ENCODE measurements around the gene TNFSF13B.
"Not testable (repeated sequence)": the region's sequence is repeated elsewhere in the genome, so short reads cannot be mapped to it uniquely, and the experiment has no call there.

The TNFSF13B gene

DNA sequence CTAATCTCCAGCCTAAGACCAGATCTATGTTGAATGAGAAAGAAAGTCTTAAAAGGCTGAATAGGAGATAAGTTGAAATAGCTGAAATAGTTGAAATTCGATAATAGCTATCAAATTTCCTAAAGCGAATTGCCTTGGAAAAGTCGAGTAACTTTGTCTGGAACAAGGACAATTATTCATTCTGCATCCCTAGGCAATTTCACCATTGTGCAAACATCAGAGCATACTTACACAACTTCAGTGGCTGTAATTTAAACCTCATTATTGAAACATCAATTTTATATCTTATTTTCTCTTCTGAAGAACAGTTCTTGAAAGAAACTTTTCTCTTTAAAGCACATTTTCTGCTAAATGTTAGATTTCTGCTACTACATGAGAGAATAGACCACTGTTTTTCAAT lies 13.6 kb downstream of the TNFSF13B start:
- DNase-seq: no peak

DNA sequence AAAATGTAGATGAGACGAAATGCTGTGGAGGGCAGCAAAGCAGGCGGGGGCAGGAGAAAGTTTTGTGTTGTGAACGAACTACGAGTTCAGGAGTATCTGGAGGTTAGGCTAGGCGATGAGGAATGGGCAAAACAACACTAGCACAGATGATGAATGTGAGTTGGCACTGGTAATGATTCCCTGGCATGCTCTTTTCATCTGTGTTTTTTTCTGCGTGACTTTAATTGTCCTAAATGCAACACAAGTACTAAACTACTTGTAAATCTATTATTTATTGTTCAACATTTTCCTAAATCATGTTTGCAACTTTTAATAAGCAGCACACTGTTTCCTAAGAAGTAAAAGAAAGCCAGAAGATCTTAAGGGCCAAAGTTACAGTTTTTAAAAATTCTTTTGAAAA lies 19.2 kb downstream of the TNFSF13B start:
- no peak for DNase-seq

DNA sequence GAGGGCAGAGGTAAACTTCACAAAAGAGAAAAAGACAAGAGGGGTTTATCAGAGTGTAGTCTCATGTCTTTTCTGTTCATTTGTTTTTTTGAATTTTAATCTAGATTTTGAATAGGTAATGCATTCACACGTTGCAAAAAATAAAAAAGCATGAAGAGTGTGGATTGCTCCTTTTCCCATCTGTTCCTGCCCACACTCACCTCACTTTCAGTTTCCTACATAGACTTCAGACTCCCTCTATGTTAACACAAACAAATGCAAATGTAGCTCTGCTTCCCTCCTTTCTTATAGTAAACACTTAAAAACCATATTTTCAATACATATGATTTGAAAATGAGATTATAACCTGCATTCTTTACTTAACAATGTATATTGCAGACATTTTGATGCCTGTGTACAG lies 20.3 kb downstream of the TNFSF13B start:
- no peak for DNase-seq

DNA sequence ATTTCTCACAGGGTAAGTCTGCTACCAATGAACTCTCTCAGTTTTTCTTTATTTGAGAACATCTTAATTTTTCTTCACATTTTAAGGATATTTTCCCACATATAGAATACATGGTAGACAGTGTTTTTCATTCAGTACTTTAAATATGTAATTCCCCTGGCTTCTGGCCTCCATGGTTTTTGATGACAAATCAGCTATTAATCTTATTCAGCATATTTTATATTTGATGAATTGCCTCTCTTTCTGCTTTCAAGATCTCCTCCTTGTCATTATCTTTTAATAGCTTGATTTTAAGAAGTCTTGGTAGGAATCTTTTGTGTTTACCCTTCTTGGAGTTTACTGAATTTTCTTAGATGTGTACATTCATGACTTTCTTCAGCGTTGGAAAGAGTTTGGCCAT lies 27.6 kb downstream of the TNFSF13B start:
- DNase-seq: no peak

DNA sequence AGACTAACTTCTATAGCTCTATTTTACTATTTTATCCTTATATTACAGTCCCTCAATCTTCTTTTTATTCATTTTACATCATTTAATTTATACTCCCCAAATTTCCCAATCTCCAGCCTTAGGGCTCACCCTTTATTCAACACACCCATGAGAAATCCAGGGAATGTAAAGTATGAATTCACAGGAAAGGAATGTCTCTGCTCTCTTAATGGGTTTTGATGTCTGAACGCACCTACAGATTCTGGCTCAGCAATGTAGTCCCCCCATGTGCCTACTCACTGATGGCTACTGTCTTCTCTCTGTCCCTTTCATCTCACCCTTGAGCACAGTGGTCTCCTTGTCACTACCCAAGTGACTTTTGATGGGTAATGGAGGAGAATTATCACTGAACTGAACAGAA lies 32.8 kb downstream of the TNFSF13B start:
- DNase-seq: no peak

DNA sequence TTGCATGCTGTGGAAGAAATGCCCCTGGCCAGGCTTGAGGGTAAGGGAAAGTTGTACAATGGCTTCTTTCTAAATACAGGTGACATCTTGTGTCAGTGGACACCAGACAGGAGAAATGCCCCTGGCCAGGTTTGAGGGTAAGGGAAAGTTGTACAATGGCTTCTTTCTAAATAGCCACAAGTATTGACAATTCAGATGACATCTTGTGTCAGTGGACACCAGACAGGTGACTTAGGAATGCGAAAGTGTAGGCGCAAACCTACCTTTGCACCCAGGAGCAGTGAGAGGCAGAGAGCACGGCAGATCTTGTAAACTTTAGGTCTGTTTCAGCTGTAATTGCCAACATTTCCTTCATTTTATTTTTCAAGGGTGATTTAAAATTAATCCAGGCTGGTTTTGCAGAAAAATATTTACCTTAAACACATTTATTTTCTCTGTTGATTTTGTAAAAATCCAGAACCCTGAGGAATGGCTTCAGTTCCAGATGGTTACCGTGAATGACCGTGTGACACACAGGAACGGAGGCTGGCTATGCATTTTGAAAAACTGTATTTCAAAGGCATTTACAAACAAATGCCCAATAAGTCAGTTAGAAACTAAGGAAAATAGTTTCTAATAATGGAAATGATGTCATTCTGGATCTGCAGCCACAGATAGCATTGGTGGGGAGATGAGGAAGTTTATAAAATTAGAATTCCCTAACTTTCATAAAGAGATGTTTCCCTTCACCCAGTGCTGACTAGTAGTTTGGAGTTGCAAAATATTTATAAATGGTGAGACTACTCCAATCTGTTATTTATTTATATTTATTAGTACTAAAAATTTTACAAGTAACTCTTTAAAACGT lies 34.9 kb downstream of the TNFSF13B start:
- DNase-seq: no peak

DNA sequence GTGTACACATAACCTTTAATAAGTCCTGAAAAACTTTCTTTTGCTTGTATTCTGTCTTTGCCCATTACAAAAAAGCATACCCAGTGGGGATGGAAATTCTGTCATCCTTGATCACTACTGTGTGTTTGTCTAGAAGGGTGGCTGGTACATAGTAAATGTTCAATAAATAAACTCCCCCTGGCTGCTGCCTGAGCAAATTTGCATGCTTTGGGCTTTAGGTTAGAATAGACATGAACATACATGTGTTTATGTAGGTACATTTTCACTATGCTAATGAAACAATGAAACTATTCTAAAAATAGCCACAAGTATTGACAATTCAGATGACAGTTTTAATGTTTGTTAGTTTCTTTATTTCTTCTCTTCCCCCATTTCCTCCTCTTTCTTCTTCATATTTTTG lies 36.1 kb downstream of the TNFSF13B start:
- no peak for DNase-seq

DNA sequence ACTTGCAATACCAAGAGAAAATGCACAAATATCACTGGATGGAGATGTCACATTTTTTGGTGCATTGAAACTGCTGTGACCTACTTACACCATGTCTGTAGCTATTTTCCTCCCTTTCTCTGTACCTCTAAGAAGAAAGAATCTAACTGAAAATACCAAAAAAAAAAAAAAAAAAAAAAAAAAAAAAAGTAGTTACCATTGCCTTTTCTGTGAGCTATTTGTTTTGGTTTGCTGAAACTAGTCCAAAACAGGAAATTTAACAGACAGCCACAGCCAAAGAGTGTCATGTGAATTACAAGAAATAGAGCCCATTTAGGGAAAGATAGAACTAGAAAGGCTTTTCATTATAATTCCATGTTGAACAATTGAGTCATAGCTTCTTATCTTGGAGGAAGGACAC lies 37.3 kb downstream of the TNFSF13B start:
- DNase-seq: no peak

DNA sequence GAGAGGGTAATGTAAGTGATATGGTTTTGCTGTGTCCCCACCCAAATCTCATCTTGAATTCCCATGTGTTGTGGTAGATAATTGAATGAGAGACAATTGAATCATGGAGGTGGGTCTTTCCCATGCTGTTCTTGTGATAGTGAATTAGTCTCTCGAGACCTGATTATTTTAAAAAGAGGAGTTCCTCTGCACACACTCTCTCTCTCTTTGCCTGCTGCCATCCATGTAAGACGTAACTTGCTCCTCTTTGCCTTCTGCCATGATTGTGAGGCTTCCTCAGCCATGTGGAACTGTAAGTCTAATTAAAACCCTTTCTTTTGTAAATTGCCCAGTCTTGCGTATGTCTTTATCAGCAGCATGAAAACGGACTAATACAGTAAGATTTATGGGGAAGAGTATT lies 42.1 kb downstream of the TNFSF13B start:
- not testable (repeated sequence) for DNase-seq

DNA sequence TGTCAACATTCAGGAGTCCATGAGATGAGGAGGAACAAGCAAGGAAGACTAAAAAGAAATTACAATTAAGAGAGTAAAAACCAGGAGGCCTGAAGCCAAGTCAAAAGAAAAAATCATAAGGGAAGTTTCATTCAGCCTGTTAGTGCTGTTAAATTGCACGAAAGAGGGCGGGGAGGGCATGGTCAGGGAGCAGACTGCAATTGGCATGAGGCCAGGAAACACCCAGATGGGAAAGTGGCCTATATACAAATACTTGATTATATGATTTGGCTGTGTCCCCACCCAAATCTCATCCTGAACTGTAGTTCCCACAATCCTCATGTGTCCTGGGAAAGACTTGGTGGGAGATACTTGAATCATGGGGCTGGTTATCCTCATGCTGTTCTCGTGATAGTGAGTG lies 43.9 kb downstream of the TNFSF13B start:
- DNase-seq: no peak

DNA sequence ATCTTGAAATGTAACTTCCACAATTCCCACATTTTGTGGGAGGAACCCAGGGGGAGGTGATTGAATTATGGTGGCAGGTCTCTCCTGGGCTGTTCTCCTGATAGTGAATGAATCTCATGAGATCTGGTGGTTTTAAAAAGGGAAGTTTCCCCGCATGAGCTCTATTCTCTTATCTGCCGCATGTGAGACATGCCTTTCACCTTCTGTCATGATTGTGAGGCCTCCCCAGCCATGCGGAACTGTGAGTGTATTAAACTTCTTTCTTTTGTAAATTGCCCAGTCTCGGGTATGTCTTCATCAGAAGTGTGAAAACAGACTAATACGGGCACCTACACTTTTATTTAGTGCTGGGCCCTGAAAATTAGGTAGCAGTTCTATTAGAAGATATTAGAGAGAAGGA lies 45.8 kb downstream of the TNFSF13B start:
- no peak for DNase-seq

DNA sequence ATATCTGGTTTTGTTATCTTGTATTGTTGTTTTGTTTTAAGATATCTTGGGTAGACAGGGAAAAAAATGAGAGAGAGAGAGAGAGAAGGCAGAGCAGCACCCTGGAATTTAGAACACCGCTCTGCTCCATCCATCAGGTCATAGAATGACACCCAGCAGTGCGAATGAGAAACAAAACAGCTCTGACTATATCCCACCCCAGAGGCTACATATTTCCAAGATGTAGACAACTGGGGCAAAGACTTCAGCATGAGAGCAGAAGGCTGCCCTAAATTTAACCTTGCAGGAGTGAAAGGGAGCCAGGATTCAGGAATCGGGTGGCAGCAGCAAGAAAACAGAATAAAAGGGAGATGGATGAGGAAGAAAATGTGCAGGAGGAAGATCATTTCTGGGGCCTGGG lies 46.5 kb downstream of the TNFSF13B start:
- DNase-seq: no peak

DNA sequence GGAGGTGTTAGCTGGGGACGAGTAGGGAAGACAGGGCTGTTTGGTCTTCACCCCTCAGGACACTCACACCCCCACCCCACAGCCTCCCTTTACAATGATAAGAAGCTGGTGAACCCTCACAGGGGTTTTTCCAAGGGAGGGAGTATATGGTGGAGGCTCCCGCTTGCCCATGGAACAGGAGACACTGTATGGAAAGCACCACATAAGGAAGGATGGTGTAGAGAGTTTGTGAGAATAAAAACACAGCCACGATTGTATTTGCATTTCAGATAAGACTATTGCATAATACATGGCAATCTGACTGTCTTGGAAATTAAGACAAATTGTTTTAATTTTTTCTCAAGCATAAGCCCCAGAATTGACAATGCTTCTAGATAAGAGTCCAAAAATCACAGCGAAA lies 46.9 kb downstream of the TNFSF13B start:
- no peak for DNase-seq

DNA sequence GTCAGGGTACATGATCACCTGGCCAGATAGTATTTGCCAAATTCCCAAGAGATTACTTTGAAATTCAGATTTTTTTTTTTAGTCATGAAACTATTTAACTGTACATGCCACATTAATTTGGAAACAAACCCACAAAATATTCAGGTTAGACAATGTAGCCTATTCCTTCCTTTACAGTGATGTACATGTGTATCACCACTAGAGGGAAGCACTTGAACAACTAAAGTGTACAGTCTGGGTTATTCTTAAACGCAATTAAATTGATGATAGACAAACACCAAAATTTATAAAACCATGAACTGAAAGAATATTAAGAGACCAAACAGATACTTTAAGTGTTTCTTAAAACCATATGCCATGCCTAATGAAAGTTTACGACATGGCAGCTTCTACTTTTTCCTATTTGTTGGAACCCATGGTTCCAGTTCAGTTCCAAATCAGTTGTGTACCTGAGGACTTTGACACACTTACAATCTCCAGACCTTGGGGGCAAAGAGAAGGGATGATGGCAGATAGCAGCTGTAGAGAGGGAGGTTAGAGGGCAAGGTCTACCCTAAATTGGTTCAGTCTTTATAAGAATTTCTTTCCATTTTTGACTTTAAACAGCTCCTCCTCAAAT lies 52.8 kb downstream of the TNFSF13B start:
- peak; percentile 77 for DNase-seq

DNA sequence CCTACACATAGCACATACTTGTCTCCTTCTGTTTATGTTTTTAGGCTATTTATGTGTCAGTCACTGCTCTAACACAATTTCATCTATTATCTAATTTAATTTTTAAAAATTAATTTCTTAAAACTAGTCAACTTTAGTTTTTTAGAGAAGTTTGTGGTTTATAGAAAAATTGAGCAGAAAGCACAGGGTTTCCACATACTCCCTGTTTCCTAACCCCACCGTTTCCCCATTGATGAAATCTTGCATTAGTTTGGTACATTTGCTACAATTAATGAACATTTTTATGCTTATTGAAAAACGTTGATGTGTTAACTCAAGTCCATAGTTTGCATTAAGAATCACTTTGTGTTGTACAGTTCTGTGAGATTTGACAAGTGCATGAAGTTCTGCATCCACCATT lies 53.5 kb downstream of the TNFSF13B start:
- no peak for DNase-seq

DNA sequence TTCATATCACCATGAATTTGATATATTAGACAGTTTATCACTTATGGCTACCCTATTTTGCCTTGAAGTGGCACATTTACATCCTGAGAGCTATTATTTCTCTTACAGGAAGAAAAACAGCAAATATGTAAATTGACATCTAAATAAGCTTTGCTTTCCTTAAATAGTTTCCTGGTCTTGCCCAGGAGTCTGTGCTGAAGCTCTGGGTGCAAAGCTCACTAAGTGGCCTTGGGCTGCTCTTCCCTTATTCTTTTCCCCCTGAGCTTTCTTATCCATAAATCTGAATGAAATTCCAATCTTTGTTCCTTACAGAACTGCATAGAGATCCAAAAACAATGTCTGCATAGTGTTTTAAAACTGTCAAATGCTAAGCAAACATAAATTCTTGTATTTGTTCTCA lies 56.3 kb downstream of the TNFSF13B start:
- no peak for DNase-seq

DNA sequence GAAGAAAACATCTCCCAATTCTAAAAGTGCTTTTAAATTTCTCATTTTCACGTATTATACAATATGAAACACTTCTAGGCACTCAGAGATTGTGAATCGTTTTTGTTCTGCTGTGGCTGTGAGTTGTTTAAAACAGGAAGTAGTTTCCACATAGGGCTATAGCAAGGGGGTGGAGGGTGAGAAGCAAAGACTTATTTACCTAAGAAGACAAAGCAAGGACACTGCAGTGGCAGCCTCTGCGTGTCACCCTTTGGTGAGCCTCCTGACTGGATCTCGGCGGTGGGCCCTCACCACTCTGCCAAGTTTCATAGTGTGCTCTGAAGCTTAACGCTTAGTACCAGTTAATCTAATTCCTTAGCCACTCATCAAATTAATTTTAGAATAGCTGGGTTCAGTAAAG lies 56.8 kb downstream of the TNFSF13B start:
- peak; percentile 70 for DNase-seq

DNA sequence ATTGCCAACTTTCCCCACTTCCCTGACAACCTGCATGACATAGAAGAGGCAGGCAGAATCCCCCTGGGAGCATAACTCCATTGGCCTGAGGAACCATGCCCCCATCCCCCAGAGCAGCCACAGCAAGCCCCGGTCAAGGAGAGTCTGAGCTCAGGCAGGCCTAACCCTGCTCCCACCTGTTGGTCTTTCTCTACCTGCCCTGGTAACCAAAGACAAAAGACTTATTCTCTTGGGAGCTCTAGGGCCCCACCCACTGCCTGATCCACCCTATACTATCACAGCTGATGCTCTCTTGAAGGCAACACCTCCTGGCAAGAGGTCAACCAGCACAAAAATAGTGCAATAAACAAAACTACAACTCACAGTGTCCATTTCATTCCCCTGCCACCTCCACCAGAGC lies 59.3 kb downstream of the TNFSF13B start:
- no peak for DNase-seq

DNA sequence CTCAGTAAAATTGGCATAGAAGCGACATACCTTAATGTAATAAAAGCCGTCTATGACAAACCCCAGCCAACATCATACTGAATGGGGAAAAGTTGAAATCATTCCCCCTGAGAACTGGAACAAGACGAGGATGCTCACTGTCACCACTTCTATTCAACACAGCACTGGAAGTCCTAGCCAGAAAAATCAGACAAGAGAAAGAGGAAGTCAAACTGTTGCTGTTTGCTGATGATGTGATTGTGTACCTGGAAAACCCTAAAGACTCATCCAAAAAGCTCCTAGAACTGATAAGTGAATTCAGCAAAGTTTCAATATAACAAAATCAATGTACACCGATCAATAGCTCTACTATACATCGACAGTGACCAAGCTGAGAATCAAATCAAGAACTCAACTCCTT lies 63.3 kb downstream of the TNFSF13B start:
- no peak for DNase-seq

DNA sequence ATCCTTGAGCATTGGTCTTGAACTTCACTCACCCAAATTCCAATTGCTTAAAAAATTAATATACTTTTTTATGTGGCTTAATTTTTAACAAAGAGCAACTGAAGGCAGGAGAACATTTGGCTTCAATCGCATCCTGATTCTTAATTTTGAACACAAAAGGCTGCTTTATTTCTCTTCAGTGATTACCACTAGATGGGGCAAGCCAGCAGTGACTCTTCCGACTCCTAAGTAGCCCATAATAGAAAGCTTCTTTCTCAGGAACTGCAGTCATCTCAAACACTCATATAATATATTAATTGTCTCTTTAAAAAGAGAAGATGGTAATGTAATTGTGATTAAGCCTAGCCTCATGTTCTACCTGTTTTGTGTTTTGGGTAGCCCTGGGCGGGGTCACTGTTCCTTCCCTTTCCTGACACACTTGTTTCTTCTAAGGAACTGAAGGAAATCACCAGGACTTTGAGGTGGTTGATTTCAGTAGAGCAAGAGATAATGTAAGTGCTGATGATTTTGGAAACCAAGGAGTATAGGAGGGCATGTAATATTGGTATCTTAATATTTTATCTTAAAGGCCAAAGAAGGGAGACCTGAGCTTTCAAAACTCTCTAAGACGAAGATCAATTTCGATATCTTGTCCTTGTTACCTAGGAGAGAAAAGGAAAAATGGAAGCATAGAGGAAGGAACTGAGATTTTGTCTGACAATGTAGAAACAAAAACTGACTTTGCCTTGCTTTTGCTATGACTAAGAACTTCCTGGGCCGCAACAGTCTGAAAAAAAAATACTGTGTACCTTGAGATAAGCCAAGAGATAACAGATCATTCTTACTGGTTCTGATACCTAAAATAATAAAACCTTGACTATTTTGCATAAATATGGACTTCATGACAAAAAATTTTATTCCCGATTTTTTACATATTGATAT lies 73.1 kb downstream of the TNFSF13B start:
- DNase-seq: peak; percentile 29

DNA sequence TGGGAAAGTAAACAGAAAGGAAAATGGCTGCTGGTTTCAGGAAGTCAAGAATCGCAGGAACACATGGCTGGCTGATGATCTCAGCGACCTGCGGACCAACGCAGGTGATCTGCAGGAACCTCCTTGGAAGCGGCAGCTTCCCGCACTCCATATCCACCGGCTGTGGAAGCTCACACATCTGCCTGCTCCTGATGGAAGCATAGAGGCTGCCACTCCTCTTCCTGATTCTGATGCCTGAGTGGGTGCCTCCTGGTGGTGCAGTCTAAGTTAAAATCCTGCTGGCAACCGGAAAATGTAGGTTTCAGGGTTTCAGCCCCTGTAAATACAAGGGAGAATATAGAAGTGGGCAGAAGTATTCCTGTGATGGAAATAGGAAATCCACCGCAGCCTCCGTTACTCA lies 75.5 kb downstream of the TNFSF13B start:
- no peak for DNase-seq

DNA sequence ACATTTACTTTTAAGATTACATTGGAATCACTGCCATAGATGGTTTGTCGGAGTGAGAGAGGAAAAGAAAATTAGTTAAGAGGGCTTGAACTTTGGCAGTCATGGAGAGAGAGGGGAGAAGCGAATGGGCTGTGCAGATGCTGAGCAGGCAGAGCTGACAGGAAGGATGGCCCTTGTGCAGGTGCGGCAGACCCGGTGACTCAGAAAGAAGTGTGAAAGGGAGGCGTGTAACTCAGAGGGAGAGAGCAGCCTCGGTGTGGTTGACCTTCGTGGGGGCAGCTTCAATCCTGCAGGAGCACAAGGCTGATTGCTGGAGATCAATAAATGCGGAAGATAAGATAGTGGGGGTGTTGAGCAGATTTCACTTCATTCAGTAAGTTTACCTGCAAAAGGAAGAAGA lies 76.9 kb downstream of the TNFSF13B start:
- DNase-seq: no peak

DNA sequence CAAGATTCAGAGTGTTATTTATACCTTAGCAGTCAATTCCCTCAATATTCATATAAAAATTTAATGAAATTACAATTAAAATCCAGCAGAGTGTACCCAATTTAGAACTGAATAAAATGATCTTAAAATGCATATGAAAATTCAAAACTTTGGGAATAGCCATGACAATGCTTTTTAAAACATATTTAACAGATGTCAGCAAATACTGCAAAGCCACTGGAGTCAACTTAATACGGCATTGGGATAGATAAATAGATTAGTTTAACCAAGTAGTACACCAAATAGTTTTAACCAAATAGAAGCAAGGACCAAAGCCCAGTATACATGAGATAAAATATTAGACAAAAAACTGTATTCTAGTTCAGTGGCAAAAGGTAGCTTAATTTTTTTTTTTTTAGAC lies 79.8 kb downstream of the TNFSF13B start:
- no peak for DNase-seq

DNA sequence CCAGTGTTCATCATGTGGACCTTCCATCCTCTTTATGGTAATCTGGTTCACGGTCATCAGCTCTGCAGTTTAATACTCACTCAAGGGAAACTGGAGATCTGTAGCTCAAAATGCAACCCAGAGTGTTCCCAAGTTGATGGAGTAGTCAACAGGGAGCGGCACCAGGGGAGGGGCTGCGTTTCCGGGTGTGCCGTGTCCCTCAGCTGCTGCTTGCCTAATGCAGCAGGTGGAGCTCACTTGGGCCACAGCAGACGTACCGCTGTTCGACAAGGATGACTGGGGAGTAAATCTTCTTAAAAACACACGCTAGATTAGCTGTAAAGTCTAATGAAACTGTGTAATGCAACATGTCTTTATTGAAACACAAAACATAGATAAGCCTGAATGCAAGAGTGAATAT lies 81.1 kb downstream of the TNFSF13B start:
- no peak for DNase-seq

Measured in NCI-H774 (cell line).